ENCODE measurements around the gene REEP6. TPM values are rescaled to one million over a fixed set of nuclear protein-coding genes. Genes with fewer than 3 reads are reported as not detected.

REEP6 gene
- total RNA-seq, 4 donors from 2014 or later = 0.76 to 3.0 (median 0.77) TPM; not detected in 1

GRCh38 chr19:1457892-1458291 lies 33.1 kb upstream of the REEP6 start:
- intact Hi-C loops (cut with DNase I; ENCODE audit: low total_unique reads) = no loop called here
- TF ChIP-seq POLR2A (IDR thresholded peaks at IDR 0.05) = no peak
- TF ChIP-seq, protein P1, sequence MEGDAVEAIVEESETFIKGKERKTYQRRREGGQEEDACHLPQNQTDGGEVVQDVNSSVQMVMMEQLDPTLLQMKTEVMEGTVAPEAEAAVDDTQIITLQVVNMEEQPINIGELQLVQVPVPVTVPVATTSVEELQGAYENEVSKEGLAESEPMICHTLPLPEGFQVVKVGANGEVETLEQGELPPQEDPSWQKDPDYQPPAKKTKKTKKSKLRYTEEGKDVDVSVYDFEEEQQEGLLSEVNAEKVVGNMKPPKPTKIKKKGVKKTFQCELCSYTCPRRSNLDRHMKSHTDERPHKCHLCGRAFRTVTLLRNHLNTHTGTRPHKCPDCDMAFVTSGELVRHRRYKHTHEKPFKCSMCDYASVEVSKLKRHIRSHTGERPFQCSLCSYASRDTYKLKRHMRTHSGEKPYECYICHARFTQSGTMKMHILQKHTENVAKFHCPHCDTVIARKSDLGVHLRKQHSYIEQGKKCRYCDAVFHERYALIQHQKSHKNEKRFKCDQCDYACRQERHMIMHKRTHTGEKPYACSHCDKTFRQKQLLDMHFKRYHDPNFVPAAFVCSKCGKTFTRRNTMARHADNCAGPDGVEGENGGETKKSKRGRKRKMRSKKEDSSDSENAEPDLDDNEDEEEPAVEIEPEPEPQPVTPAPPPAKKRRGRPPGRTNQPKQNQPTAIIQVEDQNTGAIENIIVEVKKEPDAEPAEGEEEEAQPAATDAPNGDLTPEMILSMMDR (IDR thresholded peaks at IDR 0.05) = no peak
- H3K4me1 ChIP-seq = peaks cover 0 to 9% of the 10 kb centered on the region in 2 donors
- H3K36me3 ChIP-seq = no peaks in the 10 kb centered on the region
- H3K27ac ChIP-seq = no peak overlapping the region
- H3K27me3 ChIP-seq = peaks cover 25 to 33% of the 10 kb centered on the region in 2 donors
- no peaks in the 10 kb centered on the region for H3K9me3 ChIP-seq
- no peak overlapping the region for H3K4me3 ChIP-seq
- DNase-seq = no peak

DNA sequence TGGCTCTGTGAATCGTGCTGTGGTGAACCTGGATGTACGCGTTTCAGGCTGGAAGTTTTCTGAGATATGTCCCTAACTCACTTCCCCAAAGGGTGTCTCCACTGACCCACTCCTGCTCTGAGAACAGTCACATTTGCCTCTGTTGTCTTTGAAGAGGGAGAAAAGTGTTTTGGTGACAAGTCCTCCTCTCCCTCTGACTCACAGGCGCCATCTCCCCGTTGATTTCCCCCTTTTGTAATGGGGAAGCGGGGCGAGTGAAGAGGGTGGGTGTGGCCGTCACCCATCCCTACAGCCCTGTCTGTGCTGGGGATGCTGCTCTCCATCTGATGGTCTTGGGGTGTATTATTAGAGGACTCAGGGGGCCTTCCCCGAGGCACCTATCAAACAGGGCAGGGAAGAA lies 31.5 kb upstream of the REEP6 start:
- Histone ChIP-seq H3K4me3 (no peak overlapping the region), H3K9me3 (no peaks in the 10 kb centered on the region), H3K27ac (no peak overlapping the region), H3K4me1 (no peaks in the 10 kb centered on the region), H3K36me3 (no peaks in the 10 kb centered on the region), H3K27me3 (peaks cover 17 to 19% of the 10 kb centered on the region in 2 donors)
- intact Hi-C loops (cut with DNase I; ENCODE audit: low total_unique reads) = no loop called here
- no peak for TF ChIP-seq POLR2A (IDR thresholded peaks at IDR 0.05)
- TF ChIP-seq, protein P1 (IDR thresholded peaks at IDR 0.05) = no peak
- DNase-seq = no peak

DNA sequence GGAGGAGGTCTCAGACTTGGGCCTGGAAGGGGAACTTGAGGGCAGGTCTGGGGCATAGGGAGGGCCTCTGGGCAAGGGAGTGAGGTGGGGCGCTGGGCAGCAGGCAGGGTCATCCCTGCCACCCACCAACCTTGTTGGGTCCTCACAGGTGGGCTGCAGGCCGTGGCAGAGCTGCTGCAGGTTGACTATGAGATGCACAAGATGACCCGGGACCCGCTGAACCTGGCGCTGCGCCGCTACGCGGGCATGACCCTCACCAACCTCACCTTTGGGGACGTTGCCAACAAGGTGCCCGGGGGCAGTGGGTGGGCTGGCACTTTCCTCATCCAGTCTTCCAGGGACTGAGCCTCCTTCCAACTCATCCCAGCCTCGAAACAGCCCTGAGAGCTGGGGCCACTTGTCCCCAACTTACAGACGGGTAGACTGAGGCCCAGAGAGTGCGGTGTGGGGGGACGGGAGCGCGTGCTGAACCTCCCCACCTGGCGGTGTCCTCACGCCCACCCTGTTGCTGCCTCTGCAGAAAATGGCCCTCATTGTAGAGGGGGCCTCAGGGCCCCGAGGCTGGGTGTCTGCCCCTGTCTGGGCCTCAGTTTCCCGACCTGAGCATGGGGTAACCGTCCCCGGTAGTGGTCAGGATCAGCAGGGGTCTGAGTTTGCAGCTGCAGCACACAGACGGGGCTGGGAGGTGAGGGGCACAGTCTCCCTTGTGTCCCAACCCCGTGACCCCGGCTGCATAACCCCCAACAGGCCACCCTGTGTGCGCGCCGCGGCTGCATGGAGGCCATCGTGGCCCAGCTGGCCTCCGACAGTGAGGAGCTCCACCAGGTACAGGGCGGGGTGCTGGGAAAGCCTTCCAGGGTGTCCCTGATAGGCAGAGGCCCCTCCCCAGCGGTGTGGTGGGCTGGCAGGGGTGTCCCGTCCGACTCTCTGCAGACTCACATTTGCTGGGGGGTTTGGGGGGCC lies 30.7 kb upstream of the REEP6 start:
- Histone ChIP-seq H3K4me1 (no peaks in the 10 kb centered on the region), H3K27me3 (peaks cover 9 to 14% of the 10 kb centered on the region in 2 donors), H3K4me3 (no peak overlapping the region), H3K27ac (no peak overlapping the region), H3K36me3 (no peaks in the 10 kb centered on the region), H3K9me3 (no peaks in the 10 kb centered on the region)
- TF ChIP-seq, protein P1 (IDR thresholded peaks at IDR 0.05) = no peak
- TF ChIP-seq POLR2A (IDR thresholded peaks at IDR 0.05) = no peak
- no peak for DNase-seq
- intact Hi-C loops (cut with DNase I; ENCODE audit: low total_unique reads) = no loop called here

- H3K4me3 ChIP-seq = no peak overlapping the region
- no peak for DNase-seq
- H3K4me1 ChIP-seq = peaks cover 0 to 8% of the 10 kb centered on the region in 2 donors
- no peak for TF ChIP-seq POLR2A (IDR thresholded peaks at IDR 0.05)
- TF ChIP-seq, protein P1 (IDR thresholded peaks at IDR 0.05) = no peak
- no peaks in the 10 kb centered on the region for H3K9me3 ChIP-seq
- intact Hi-C loops (cut with DNase I; ENCODE audit: low total_unique reads) = no loop called here
- H3K27me3 ChIP-seq = peaks cover 2 to 8% of the 10 kb centered on the region in 2 donors
- H3K27ac ChIP-seq = no peak overlapping the region
- H3K36me3 ChIP-seq = no peaks in the 10 kb centered on the region
Observed at GRCh38 chr19:1461862-1462261, 29.1 kb upstream of the REEP6 start.

Data from uterus (tissue), 4 donors.